Urothelium cell line (cell line): Measurements from ENCODE around the gene UBE2I.

Experiments used
- DNase-seq: peaks from one replicate; pipeline ENCODE4 v3.0.0; 2011; ENCODE audit warnings: low spot score, mixed read lengths
- FAIRE-seq: peaks from 2 replicates; lab custom pipeline; 2011; peaks lifted over from hg19 to GRCh38; lab: Jason Lieb, UNC

The UBE2I gene

GRCh38 chr16:1341495-1342420, 32.3 kb downstream of the UBE2I start:
- no peak for FAIRE-seq
- DNase-seq = no peak

- FAIRE-seq = peak; percentile 99
These were observed 33.3 kb downstream of the UBE2I start for GRCh38 chr16:1342526-1343427.

GRCh38 chr16:1343428-1344242, 34.2 kb downstream of the UBE2I start:
- no peak for DNase-seq
- FAIRE-seq = no peak

More at GRCh38 chr16:1342526-1343427, 33.3 kb downstream of the UBE2I start:
- peak; percentile 97 for DNase-seq

- DNase-seq (no peak), FAIRE-seq (no peak)
These were observed 35.1 kb downstream of the UBE2I start for GRCh38 chr16:1344499-1344898.

GRCh38 chr16:1345087-1345486, 35.7 kb downstream of the UBE2I start:
- no peak for DNase-seq
- no peak for FAIRE-seq

- FAIRE-seq (no peak), DNase-seq (no peak)
These were observed 36.4 kb downstream of the UBE2I start for GRCh38 chr16:1345651-1346421.

- FAIRE-seq (no peak), DNase-seq (no peak)
These were observed 37.2 kb downstream of the UBE2I start for GRCh38 chr16:1346422-1347285.

- FAIRE-seq (no peak), DNase-seq (no peak)
These were observed 37.9 kb downstream of the UBE2I start for GRCh38 chr16:1347286-1347855.

GRCh38 chr16:1347962-1348361, 38.5 kb downstream of the UBE2I start:
- no peak for DNase-seq
- FAIRE-seq = no peak

GRCh38 chr16:1348441-1348840, 39.0 kb downstream of the UBE2I start:
- DNase-seq (no peak), FAIRE-seq (no peak)

GRCh38 chr16:1348926-1349325, 39.5 kb downstream of the UBE2I start:
- no peak for DNase-seq
- no peak for FAIRE-seq

- FAIRE-seq (no peak), DNase-seq (no peak)
These were observed 39.9 kb downstream of the UBE2I start for GRCh38 chr16:1349351-1349750.

- no peak for DNase-seq
- FAIRE-seq = no peak
These were observed 40.5 kb downstream of the UBE2I start for GRCh38 chr16:1349951-1350350.

GRCh38 chr16:1350691-1351090, 41.3 kb downstream of the UBE2I start:
- DNase-seq (no peak), FAIRE-seq (peak; percentile 32)

- FAIRE-seq (no peak), DNase-seq (no peak)
These were observed 41.8 kb downstream of the UBE2I start for GRCh38 chr16:1351215-1351581.

GRCh38 chr16:1351582-1352362, 42.3 kb downstream of the UBE2I start, which contains the start of the genes GNPTG and TSR3:
GNPTG (plus strand) TSS chr16:1351931; CDS start chr16:1351966, 35 bp downstream.
TSR3 (minus strand) TSS chr16:1351878; CDS start chr16:1351804, 74 bp downstream.
- DNase-seq (peak; percentile 91), FAIRE-seq (peak; percentile 90)

GRCh38 chr16:1354815-1355540, 45.5 kb downstream of the UBE2I start:
- FAIRE-seq = peak; percentile 59
- no peak for DNase-seq
